HCT116 (cell line): Measurements from ENCODE around the gene SPOCK3. TPM values are rescaled to one million over a fixed set of nuclear protein-coding genes. Genes with fewer than 3 reads are reported as not detected.

Experiments
- ATAC-seq: fragments of 200-7000 bp; cut with Tn5 transposase; 2 replicates; pipeline ENCODE4 v1.9.1; 2020; ENCODE audit warnings: mild to moderate bottlenecking, moderate library complexity
- BruUV-seq: library from RNA; stranded (reverse); fragments of 400-500 nt; replicated peaks from 2 replicates; lab custom pipeline; 2021; lab: Mats Ljungman, UMichigan
- CTCF ChIA-PET: fragments of 300-600 bp; sonication (Branson Sonifier 250); formaldehyde crosslinking; loops from one replicate; lab custom pipeline; 2021; ENCODE audit warnings: antibody characterized with exemption; lab: Charles Lee
- POLR2A ChIA-PET: fragments of 300-600, 350-600 bp; sonication (Branson Sonifier 250); formaldehyde crosslinking; loops from one replicate; lab custom pipeline; 2021; ENCODE audit warnings: antibody characterized with exemption; lab: Charles Lee
- RAD21 ChIA-PET, 2 experiments: fragments of 300-600 bp; sonication (Branson Sonifier 250); formaldehyde crosslinking; loops; one replicate each; lab custom pipeline; 2023; ENCODE audit warnings: low total read pairs in 2 of 2; ENCODE audit not compliant: uncharacterized antibody in 2 of 2, unreplicated experiment in 2 of 2, low non-redundant PET in 1 of 2; lab: Charles Lee
- DNase-seq: peaks from one replicate; pipeline ENCODE4 v3.0.0-alpha.2; 2010; ENCODE audit warnings: low read depth, low spot score
- H2AFZ ChIP-seq: fragments of 200-600 bp; shearing (Covaris generic), sonication (generic); 2 replicates; pipeline ENCODE4 v1.6.1; 2017; ENCODE audit warnings: low read depth, mixed run types, mixed read lengths, antibody characterized with exemption, low read length; ENCODE audit not compliant: poor library complexity, severe bottlenecking
- H3K27ac ChIP-seq: 2 replicates; pipeline ENCODE4 v1.5.1; 2012; ENCODE audit warnings: low read depth, low read length
- H3K27me3 ChIP-seq: fragments of 200-600 bp; sonication (generic); 2 replicates; pipeline ENCODE4 v1.6.1; 2016; ENCODE audit warnings: mixed run types, low read length, mixed read lengths; ENCODE audit not compliant: insufficient read depth
- H3K36me3 ChIP-seq, 2 experiments: fragments of 200-500 bp in 1 of 2; fragments of 200-600 bp in 1 of 2; sonication (Bioruptor generic) in 1 of 2; sonication (generic) in 1 of 2; 2 replicates each; pipeline versions ENCODE4 v1.5.1 to v1.6.1; 2014 to 2016; ENCODE audit warnings: low read length in 2 of 2, inconsistent platforms in 1 of 2, mixed read lengths in 1 of 2, mixed run types in 1 of 2; ENCODE audit not compliant: insufficient read depth in 2 of 2, control insufficient read depth in 1 of 2
- H3K4me1 ChIP-seq, 2 experiments: fragments of 200-600 bp in 1 of 2; sonication (generic) in 1 of 2; 2 replicates each; pipeline versions ENCODE4 v1.5.1 to v1.6.1; 2012 to 2017; ENCODE audit warnings: low read length in 2 of 2, inconsistent platforms in 1 of 2, mild to moderate bottlenecking in 1 of 2, mixed read lengths in 1 of 2, mixed run types in 1 of 2, moderate library complexity in 1 of 2; ENCODE audit not compliant: insufficient read depth in 2 of 2, control insufficient read depth in 1 of 2
- H3K4me2 ChIP-seq: fragments of 200-600 bp; sonication (generic); 2 replicates; pipeline ENCODE4 v1.6.1; 2017; ENCODE audit warnings: mixed run types, low read length, mixed read lengths
- H3K4me3 ChIP-seq, 2 experiments: fragments of 200-600 bp in 1 of 2; sonication (generic) in 1 of 2; replicated peaks in 1 of 2; 2 replicates each; pipeline ENCODE4 v1.5.1; 2011 to 2016; ENCODE audit warnings: low read length in 2 of 2, control low read depth in 1 of 2, low read depth in 1 of 2, mild to moderate bottlenecking in 1 of 2, mixed read lengths in 1 of 2, mixed run types in 1 of 2
- H3K79me2 ChIP-seq: fragments of 200-600 bp; sonication (generic); 2 replicates; pipeline ENCODE4 v1.6.1; 2017; ENCODE audit warnings: mild to moderate bottlenecking, mixed run types, low read length, moderate library complexity, mixed read lengths; ENCODE audit not compliant: insufficient read depth
- H3K9ac ChIP-seq: fragments of 200-600 bp; sonication (generic); 2 replicates; pipeline ENCODE4 v1.6.1; 2016; ENCODE audit warnings: low read length, mixed read lengths
- H3K9me2 ChIP-seq: fragments of 200-600 bp; sonication (generic), shearing (Covaris generic); 2 replicates; pipeline ENCODE4 v1.6.1; 2017; ENCODE audit warnings: mixed run types, mild to moderate bottlenecking, moderate library complexity; ENCODE audit not compliant: insufficient read depth
- H3K9me3 ChIP-seq, 2 experiments: fragments of 200-500 bp in 1 of 2; fragments of 200-600 bp in 1 of 2; sonication (Bioruptor generic) in 1 of 2; sonication (generic) in 1 of 2; 2 replicates each; pipeline ENCODE4 v1.6.1; 2014 to 2017; ENCODE audit warnings: low read length in 2 of 2, mixed read lengths in 2 of 2, inconsistent platforms in 1 of 2, low read depth in 1 of 2, mild to moderate bottlenecking in 1 of 2, mixed run types in 1 of 2, moderate library complexity in 1 of 2; ENCODE audit not compliant: control insufficient read depth in 1 of 2, insufficient read depth in 1 of 2
- H4K20me1 ChIP-seq: fragments of 200-600 bp; sonication (generic), shearing (Covaris generic); 2 replicates; pipeline ENCODE4 v1.6.1; 2017; ENCODE audit warnings: mixed run types, mild to moderate bottlenecking, moderate library complexity; ENCODE audit not compliant: insufficient read depth
- CBX3 ChIP-seq: IDR thresholded peaks from 2 replicates; pipeline ENCODE4 v1.6.1; 2012; ENCODE audit warnings: low read depth
- CEBPB ChIP-seq: IDR thresholded peaks from 2 replicates; pipeline ENCODE4 v1.6.1; 2012; ENCODE audit warnings: low read depth
- CTCF ChIP-seq, 3 experiments: fragments of 200-600 bp in 1 of 3; sonication (generic) in 1 of 3; IDR thresholded peaks in 2 of 3; conservative IDR thresholded peaks in 1 of 3; 2 replicates each; pipeline ENCODE4 v1.5.1; 2012 to 2017; ENCODE audit warnings: low read depth in 2 of 3, low read length in 2 of 3, antibody characterized with exemption in 1 of 3, borderline replicate concordance in 1 of 3, control low read depth in 1 of 3, mild to moderate bottlenecking in 1 of 3, mixed read lengths in 1 of 3, mixed run types in 1 of 3, moderate library complexity in 1 of 3; ENCODE audit not compliant: insufficient read depth in 1 of 3
- EGR1 ChIP-seq: IDR thresholded peaks from 2 replicates; pipeline ENCODE4 v1.6.1; 2012; ENCODE audit warnings: low read depth
- ELF1 ChIP-seq: IDR thresholded peaks from 2 replicates; pipeline ENCODE4 v1.6.1; 2012; ENCODE audit warnings: low read depth, borderline replicate concordance
- EZH2 ChIP-seq: fragments of 200-600 bp; sonication (generic); IDR thresholded peaks from 2 replicates; pipeline ENCODE4 v1.6.1; 2017; ENCODE audit warnings: antibody characterized with exemption, mixed run types
- EZH2phosphoT487 ChIP-seq: fragments of 200-600 bp; IDR thresholded peaks from 2 replicates; pipeline ENCODE4 v1.6.1; 2018; ENCODE audit warnings: antibody characterized with exemption, borderline replicate concordance
- FOSL1 ChIP-seq: IDR thresholded peaks from 2 replicates; pipeline ENCODE4 v1.6.1; 2012; ENCODE audit warnings: low read depth
- JUND ChIP-seq: IDR thresholded peaks from 2 replicates; pipeline ENCODE4 v1.6.1; 2012
- POLR2AphosphoS5 ChIP-seq: IDR thresholded peaks from 2 replicates; pipeline ENCODE4 v1.6.1; 2011; ENCODE audit warnings: mild to moderate bottlenecking, low read depth, low read length, moderate library complexity
- RAD21 ChIP-seq: IDR thresholded peaks from 2 replicates; pipeline ENCODE4 v1.6.1; 2012; ENCODE audit warnings: low read depth, mild to moderate bottlenecking
- REST ChIP-seq: IDR thresholded peaks from 2 replicates; pipeline ENCODE4 v1.6.1; 2012; ENCODE audit warnings: low read depth
- SIN3A ChIP-seq: IDR thresholded peaks from 2 replicates; pipeline ENCODE4 v1.6.1; 2012; ENCODE audit warnings: low read depth
- SP1 ChIP-seq: IDR thresholded peaks from 2 replicates; pipeline ENCODE4 v1.6.1; 2012; ENCODE audit warnings: low read depth
- SRF ChIP-seq: IDR thresholded peaks from 2 replicates; pipeline ENCODE4 v1.6.1; 2012; ENCODE audit warnings: low read depth
- TCF7L2 ChIP-seq: IDR thresholded peaks from 2 replicates; pipeline ENCODE4 v1.7.0; 2011; ENCODE audit warnings: borderline replicate concordance, inconsistent platforms; ENCODE audit not compliant: insufficient read depth, insufficient read length; ENCODE audit errors: extremely low read depth
- YY1 ChIP-seq: IDR thresholded peaks from 2 replicates; pipeline ENCODE4 v1.6.1; 2011; ENCODE audit warnings: low read length, low read depth, moderate library complexity, mild to moderate bottlenecking; ENCODE audit not compliant: insufficient replicate concordance; ENCODE audit errors: extremely low read depth
- ZBTB33 ChIP-seq: IDR thresholded peaks from 2 replicates; pipeline ENCODE4 v1.6.1; 2011; ENCODE audit warnings: mild to moderate bottlenecking, low read length, moderate library complexity; ENCODE audit not compliant: insufficient replicate concordance; ENCODE audit errors: extremely low read depth
- ZFX ChIP-seq: fragments of 450-650 bp; IDR thresholded peaks from 2 replicates; pipeline ENCODE4 v1.6.1; 2017
- intact Hi-C: fragments of 100-400 bp; cut with micrococcal nuclease; formaldehyde crosslinking; loops from 2 replicates; pipeline ENCODE4 v1.10.0; 2022
- total RNA-seq: library from RNA; stranded (reverse); gene quantifications from one replicate; pipeline ENCODE4 v1.2.1, GENCODE V29; 2021; ENCODE audit not compliant: unreplicated experiment
- TF ChIP-seq, protein P1 (sequence below): IDR thresholded peaks from 2 replicates; pipeline ENCODE4 v1.6.1; 2012

SPOCK3 gene
- total RNA-seq, 1 experiment from 2014 or later, result 1.7 TPM

- TF ChIP-seq ELF1 (no peak), SIN3A (no peak), EZH2 (no peak), CBX3 (no peak), CEBPB (no peak), EZH2phosphoT487 (no peak)
Measured at GRCh38 chr4:167222099-167222498, 12.2 kb downstream of the SPOCK3 start (continued).

- BruUV-seq, result no TSS peak
- Histone ChIP-seq H3K4me2 (no peak overlapping the region), H3K27ac (no peak overlapping the region), H3K27me3 (no peaks in the 10 kb centered on the region), H3K4me3 (no peak overlapping the region), H2AFZ (no peak overlapping the region), H4K20me1 (no peaks in the 10 kb centered on the region), H3K9me3 (no peaks in the 10 kb centered on the region), H3K4me1 (peaks cover 0 to 3% of the 10 kb centered on the region in 2 experiments; a peak in 1 of 4 replicates), H3K9me2 (no peaks in the 10 kb centered on the region), H3K36me3 (no peaks in the 10 kb centered on the region), H3K9ac (no peak overlapping the region), H3K79me2 (no peaks in the 10 kb centered on the region)
- ChIA-PET CTCF (no interaction called here), RAD21 (no interaction called here), POLR2A (no interaction called here)
- no peak for ATAC-seq
- TF ChIP-seq CBX3 (no peak), SIN3A (no peak), ELF1 (no peak), CTCF (IDR thresholded peaks at IDR 0.05 in 2 of 3, conservative IDR thresholded peaks at IDR 0.05 in 1 of 3; ENCODE audit: borderline replicate concordance in 1 of 3, insufficient read depth in 1 of 3, low read depth in 2 of 3, low read length in 2 of 3) (no peak), EGR1 (no peak), TCF7L2 (no peak), FOSL1 (no peak), YY1 (no peak), REST (no peak), JUND (no peak), SP1 (no peak), SRF (no peak), EZH2 (no peak), POLR2AphosphoS5 (no peak), ZFX (no peak), RAD21 (no peak), ZBTB33 (no peak)
- TF ChIP-seq, protein P1, sequence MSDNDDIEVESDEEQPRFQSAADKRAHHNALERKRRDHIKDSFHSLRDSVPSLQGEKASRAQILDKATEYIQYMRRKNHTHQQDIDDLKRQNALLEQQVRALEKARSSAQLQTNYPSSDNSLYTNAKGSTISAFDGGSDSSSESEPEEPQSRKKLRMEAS, result no peak
- no peak for DNase-seq
- intact Hi-C loops, result no loop called here
Measured at GRCh38 chr4:167221084-167221483, 13.2 kb downstream of the SPOCK3 start.
